Measurements from ENCODE around the gene CCDC134. TPM values are rescaled to one million over a fixed set of nuclear protein-coding genes. Genes with fewer than 3 reads are reported as not detected.

CCDC134 gene
- total RNA-seq, 4 donors from 2014 or later = 10.1 to 22.0 (median 15.2) TPM

DNA sequence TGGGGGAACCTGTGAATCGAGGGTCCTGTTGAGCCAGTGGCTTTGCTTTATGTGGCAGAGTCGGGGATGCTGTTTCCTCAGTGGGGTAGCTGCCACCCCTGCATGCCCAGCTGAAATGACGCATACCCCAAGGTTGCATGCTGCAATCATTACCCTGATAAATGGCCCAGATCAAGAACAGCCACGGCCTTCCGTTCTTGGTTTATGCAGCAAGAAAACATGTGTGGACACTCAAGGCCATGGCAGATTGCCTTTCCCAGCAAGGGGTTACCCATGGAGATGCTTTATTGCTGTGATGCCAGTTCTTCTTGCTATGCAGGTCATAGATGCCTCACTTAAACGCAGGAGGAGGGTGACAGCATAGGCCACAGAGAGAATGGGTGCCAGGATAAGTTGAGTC is 18.1 kb downstream of the CCDC134 start:
- H3K36me3 ChIP-seq = peaks cover 10% of the 10 kb centered on the region
- no peak overlapping the region for H3K27ac ChIP-seq
- no peaks in the 10 kb centered on the region for H3K27me3 ChIP-seq
- DNase-seq (ENCODE audit: low spot score in 2 of 2) = no peak
- H3K4me1 ChIP-seq = no peaks in the 10 kb centered on the region
- no peaks in the 10 kb centered on the region for H3K9me3 ChIP-seq
- no peak overlapping the region for H3K4me3 ChIP-seq
- 86% methylated on average over 6 of the region's 6 CpGs for WGBS
- no peak for TF ChIP-seq EP300 (IDR thresholded peaks at IDR 0.05)
- TF ChIP-seq POLR2A (IDR thresholded peaks at IDR 0.05) = no peak
- TF ChIP-seq, protein P1, sequence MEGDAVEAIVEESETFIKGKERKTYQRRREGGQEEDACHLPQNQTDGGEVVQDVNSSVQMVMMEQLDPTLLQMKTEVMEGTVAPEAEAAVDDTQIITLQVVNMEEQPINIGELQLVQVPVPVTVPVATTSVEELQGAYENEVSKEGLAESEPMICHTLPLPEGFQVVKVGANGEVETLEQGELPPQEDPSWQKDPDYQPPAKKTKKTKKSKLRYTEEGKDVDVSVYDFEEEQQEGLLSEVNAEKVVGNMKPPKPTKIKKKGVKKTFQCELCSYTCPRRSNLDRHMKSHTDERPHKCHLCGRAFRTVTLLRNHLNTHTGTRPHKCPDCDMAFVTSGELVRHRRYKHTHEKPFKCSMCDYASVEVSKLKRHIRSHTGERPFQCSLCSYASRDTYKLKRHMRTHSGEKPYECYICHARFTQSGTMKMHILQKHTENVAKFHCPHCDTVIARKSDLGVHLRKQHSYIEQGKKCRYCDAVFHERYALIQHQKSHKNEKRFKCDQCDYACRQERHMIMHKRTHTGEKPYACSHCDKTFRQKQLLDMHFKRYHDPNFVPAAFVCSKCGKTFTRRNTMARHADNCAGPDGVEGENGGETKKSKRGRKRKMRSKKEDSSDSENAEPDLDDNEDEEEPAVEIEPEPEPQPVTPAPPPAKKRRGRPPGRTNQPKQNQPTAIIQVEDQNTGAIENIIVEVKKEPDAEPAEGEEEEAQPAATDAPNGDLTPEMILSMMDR (IDR thresholded peaks at IDR 0.05) = no peak
- TF ChIP-seq POLR2AphosphoS5 (IDR thresholded peaks at IDR 0.05) = no peak

DNA sequence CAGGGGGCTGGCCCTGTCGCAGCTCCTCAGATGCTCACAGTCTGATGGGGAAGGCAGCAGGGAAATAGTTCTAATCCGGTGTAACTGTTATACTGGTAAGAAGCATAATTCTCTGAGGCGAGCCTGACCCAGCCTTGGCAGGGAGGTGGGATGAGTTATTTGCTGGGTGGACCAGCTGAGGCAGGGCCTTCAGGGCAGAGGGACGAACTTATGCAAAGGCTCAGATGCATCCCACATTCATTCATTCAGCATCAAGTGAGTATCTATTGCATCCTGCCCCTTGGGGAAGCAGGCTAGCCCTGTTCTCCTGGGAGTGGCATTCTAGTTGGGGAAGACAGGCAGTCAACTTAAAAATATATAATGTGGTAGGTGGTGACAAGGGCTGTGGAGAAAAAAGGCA is 18.8 kb downstream of the CCDC134 start:
- Histone ChIP-seq H3K27ac (no peak overlapping the region), H3K4me1 (no peaks in the 10 kb centered on the region), H3K4me3 (no peak overlapping the region), H3K9me3 (no peaks in the 10 kb centered on the region), H3K36me3 (peaks cover 8% of the 10 kb centered on the region), H3K27me3 (no peaks in the 10 kb centered on the region)
- WGBS = 97% methylated on average over 3 of the region's 4 CpGs
- DNase-seq (ENCODE audit: low spot score in 2 of 2) = no peak
- TF ChIP-seq, protein P1 (IDR thresholded peaks at IDR 0.05) = no peak
- TF ChIP-seq EP300 (IDR thresholded peaks at IDR 0.05) = no peak
- no peak for TF ChIP-seq POLR2A (IDR thresholded peaks at IDR 0.05)
- no peak for TF ChIP-seq POLR2AphosphoS5 (IDR thresholded peaks at IDR 0.05)

DNA sequence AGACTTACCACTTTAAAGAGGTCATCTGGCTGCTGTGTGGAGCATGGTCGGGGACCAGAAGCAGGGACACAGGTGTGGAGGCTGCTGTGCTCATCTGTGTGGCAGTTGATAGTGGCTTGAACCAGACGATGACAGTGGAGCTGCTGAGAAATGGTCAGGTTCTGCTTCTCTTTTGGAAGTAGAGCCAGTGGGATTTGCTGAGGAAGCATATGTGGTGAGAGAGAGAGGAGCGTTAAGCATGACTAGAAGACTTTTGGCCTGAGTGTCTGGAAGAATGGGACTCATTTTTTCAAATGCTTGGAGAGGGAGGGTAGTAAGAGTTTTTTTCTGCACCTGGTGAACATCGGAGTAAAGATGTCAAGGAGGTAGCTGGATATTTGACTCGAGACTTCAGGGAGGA is 20.0 kb downstream of the CCDC134 start:
- TF ChIP-seq POLR2AphosphoS5 (IDR thresholded peaks at IDR 0.05) (no peak), POLR2A (IDR thresholded peaks at IDR 0.05) (no peak), EP300 (IDR thresholded peaks at IDR 0.05) (no peak)
- TF ChIP-seq, protein P1 (IDR thresholded peaks at IDR 0.05) = no peak
- H3K9me3 ChIP-seq = no peaks in the 10 kb centered on the region
- H3K4me1 ChIP-seq = no peaks in the 10 kb centered on the region
- 79% methylated on average over 5 of the region's 5 CpGs for WGBS
- peaks cover 3% of the 10 kb centered on the region for H3K36me3 ChIP-seq
- DNase-seq (ENCODE audit: low spot score in 2 of 2) = no peak
- H3K4me3 ChIP-seq = no peak overlapping the region
- H3K27ac ChIP-seq = no peak overlapping the region
- no peaks in the 10 kb centered on the region for H3K27me3 ChIP-seq

DNA sequence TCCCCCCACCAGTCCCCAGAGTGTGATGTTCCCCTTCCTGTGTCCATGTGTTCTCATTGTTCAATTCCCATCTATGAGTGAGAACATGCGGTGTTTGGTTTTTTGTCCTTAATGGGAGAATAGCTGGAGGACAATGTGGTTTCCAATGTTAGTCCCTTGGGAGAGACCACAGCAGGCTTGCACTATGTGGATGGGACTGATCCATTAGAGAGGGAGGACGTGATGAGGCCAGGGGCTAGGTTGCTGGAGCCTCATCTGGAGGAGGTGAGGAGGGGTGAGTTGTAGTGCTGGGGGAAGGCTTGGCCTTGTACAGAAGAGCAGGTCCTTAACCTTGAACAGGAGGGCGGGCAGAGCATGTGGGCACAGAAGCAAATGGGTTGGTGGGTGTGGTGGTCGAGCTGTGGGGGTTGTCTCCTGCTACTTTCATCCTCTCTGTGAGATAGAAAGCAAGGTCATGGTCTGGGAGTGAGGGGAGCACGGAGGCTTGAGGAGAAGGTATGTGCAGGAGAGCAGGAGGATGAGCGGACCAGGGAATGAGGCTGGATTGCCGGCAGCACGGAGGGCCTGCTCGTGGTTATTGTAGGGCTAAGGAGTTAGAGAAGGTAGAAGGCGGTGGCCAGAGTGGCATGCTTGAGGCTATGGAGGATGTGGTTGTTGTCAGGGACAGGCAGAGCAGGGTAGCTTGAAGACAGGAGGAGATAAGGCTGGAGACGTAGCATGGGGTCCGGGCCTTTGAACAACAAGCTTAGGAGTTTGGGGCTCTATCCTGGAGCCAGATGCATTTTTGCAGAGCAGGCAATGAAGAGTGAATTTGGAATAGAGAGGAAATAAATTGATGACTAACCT is 21.2 kb downstream of the CCDC134 start:
- Histone ChIP-seq H3K4me3 (no peak overlapping the region), H3K9me3 (no peaks in the 10 kb centered on the region), H3K36me3 (no peaks in the 10 kb centered on the region), H3K27me3 (no peaks in the 10 kb centered on the region), H3K27ac (no peak overlapping the region), H3K4me1 (peaks cover 7% of the 10 kb centered on the region)
- no peak for TF ChIP-seq POLR2AphosphoS5 (IDR thresholded peaks at IDR 0.05)
- TF ChIP-seq POLR2A (IDR thresholded peaks at IDR 0.05) = no peak
- no peak for TF ChIP-seq EP300 (IDR thresholded peaks at IDR 0.05)
- TF ChIP-seq, protein P1 (IDR thresholded peaks at IDR 0.05) = no peak
- no peak for DNase-seq (ENCODE audit: low spot score in 2 of 2)
- 86% methylated on average over 12 of the region's 12 CpGs for WGBS

DNA sequence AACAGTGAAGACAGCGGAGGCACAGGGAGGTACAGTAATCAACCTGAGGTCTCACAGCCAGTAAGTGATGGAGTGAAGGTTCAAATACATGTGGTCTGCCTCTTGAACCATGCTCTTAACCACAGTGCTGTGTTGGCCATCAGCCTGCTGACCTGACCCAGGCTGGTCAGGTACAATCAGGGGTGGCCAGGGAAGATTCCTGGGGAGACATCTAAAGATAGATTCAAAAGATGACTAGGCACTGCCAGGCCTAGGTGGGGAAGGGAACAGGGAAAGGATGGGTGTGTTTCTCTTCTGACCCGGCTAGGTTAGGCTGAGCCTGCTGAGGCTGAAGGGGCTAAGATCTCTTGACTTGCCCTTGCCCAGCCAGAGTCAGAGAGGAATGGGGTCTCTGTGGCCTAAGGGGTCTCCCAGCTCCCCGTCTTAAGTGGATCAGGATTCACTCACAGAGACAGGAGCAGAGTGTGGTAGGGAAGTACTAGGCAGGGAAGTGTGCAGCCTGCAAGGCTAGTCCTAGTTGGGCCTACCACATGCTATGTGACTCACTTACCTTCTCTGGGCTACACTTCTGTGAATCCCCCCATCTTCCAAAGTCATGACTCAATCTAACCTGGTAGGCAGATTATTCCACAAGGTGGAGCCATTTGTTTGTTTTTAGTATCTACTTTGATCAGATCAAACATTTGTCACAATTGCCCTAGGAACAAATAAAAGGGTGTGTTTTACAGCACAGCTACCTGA is 22.0 kb downstream of the CCDC134 start:
- no peak overlapping the region for H3K4me3 ChIP-seq
- H3K4me1 ChIP-seq = peaks cover 12% of the 10 kb centered on the region
- TF ChIP-seq, protein P1 (IDR thresholded peaks at IDR 0.05) = peak; percentile 14 to 26
- TF ChIP-seq POLR2A (IDR thresholded peaks at IDR 0.05) (no peak), EP300 (IDR thresholded peaks at IDR 0.05) (no peak), POLR2AphosphoS5 (IDR thresholded peaks at IDR 0.05) (no peak)
- no peaks in the 10 kb centered on the region for H3K9me3 ChIP-seq
- WGBS = 83% methylated on average over 3 of the region's 3 CpGs
- DNase-seq (ENCODE audit: low spot score in 2 of 2) = no peak
- no peaks in the 10 kb centered on the region for H3K27me3 ChIP-seq
- H3K36me3 ChIP-seq = no peaks in the 10 kb centered on the region
- no peak overlapping the region for H3K27ac ChIP-seq

Data from suprapubic skin (tissue), 4 donors.